Hepatic stellate cell (primary cell): ENCODE data around the gene ZNF385D.
A peak's percentile ranks its signal among the peaks of the same experiment; 100 is the strongest.

Experiments
- DNase-seq: peaks from one replicate; pipeline ENCODE4 v3.0.0; 2011; ENCODE audit warnings: low spot score

ZNF385D gene

GRCh38 chr3:21592828-21593227 is 158.2 kb downstream of the ZNF385D start:
- no peak for DNase-seq

- DNase-seq, result no peak
Measured at GRCh38 chr3:21587894-21588293, 163.1 kb downstream of the ZNF385D start.

- no peak for DNase-seq
Measured at GRCh38 chr3:21585216-21585740, 165.7 kb downstream of the ZNF385D start.

- DNase-seq, result no peak
Measured at GRCh38 chr3:21573291-21573690, 177.7 kb downstream of the ZNF385D start.

- DNase-seq, result no peak
Measured at GRCh38 chr3:21564531-21564930, 186.5 kb downstream of the ZNF385D start.

- no peak for DNase-seq
Measured at GRCh38 chr3:21562243-21562642, 188.8 kb downstream of the ZNF385D start.

GRCh38 chr3:21561472-21561871 is 189.5 kb downstream of the ZNF385D start:
- DNase-seq, result no peak

- DNase-seq, result peak; percentile 2
Measured at GRCh38 chr3:21551019-21551418, 200.0 kb downstream of the ZNF385D start.

- DNase-seq, result no peak
Measured at GRCh38 chr3:21544076-21544462, 206.9 kb downstream of the ZNF385D start.

- DNase-seq, result no peak
Measured at GRCh38 chr3:21543380-21544075, 207.5 kb downstream of the ZNF385D start.

- DNase-seq, result no peak
Measured at GRCh38 chr3:21542656-21543379, 208.2 kb downstream of the ZNF385D start.

GRCh38 chr3:21540265-21540664 is 210.7 kb downstream of the ZNF385D start:
- DNase-seq, result no peak

- no peak for DNase-seq
Measured at GRCh38 chr3:21534462-21534861, 216.5 kb downstream of the ZNF385D start.

- no peak for DNase-seq
Measured at GRCh38 chr3:21533002-21533401, 218.0 kb downstream of the ZNF385D start.

GRCh38 chr3:21531909-21532308 is 219.1 kb downstream of the ZNF385D start:
- no peak for DNase-seq

GRCh38 chr3:21528291-21528995 is 222.6 kb downstream of the ZNF385D start:
- no peak for DNase-seq

GRCh38 chr3:21526461-21526860 is 224.5 kb downstream of the ZNF385D start:
- no peak for DNase-seq

GRCh38 chr3:21524133-21524532 is 226.9 kb downstream of the ZNF385D start:
- DNase-seq, result no peak

GRCh38 chr3:21520106-21520963 is 230.7 kb downstream of the ZNF385D start:
- no peak for DNase-seq

GRCh38 chr3:21517184-21517583 is 233.8 kb downstream of the ZNF385D start:
- no peak for DNase-seq

- DNase-seq, result no peak
Measured at GRCh38 chr3:21515417-21515816, 235.6 kb downstream of the ZNF385D start.
